HEK293T (cell line): ENCODE data around the gene ZNF32.

Source experiments
- ARNT ChIP-seq: fragments of 450-650 bp; IDR thresholded peaks from 2 replicates; pipeline ENCODE4 v1.6.1; 2017; ENCODE audit warnings: mild to moderate bottlenecking
- BHLHE40 ChIP-seq: fragments of 450-650 bp; IDR thresholded peaks from 2 replicates; pipeline ENCODE4 v1.6.1; 2016; ENCODE audit warnings: mild to moderate bottlenecking, moderate library complexity, borderline replicate concordance
- CTBP1 ChIP-seq: fragments of 450-650 bp; IDR thresholded peaks from 2 replicates; pipeline ENCODE4 v1.6.1; 2016; ENCODE audit warnings: borderline replicate concordance
- ELF4 ChIP-seq: fragments of 450-650 bp; IDR thresholded peaks from 2 replicates; pipeline ENCODE4 v1.6.1; 2017; ENCODE audit warnings: antibody characterized with exemption
- FOXA1 ChIP-seq: fragments of 450-650 bp; IDR thresholded peaks from 2 replicates; pipeline ENCODE4 v1.6.1; 2016; ENCODE audit warnings: mild to moderate bottlenecking
- FOXK2 ChIP-seq: fragments of 450-650 bp; IDR thresholded peaks from 2 replicates; pipeline ENCODE4 v1.6.1; 2016; ENCODE audit warnings: mild to moderate bottlenecking
- FOXM1 ChIP-seq: fragments of 450-650 bp; IDR thresholded peaks from 2 replicates; pipeline ENCODE4 v1.6.1; 2017; ENCODE audit warnings: mild to moderate bottlenecking, borderline replicate concordance
- HDGF ChIP-seq: fragments of 450-650 bp; IDR thresholded peaks from 2 replicates; pipeline ENCODE4 v1.6.1; 2017; ENCODE audit warnings: antibody characterized with exemption, borderline replicate concordance
- SUZ12 ChIP-seq: fragments of 450-650 bp; IDR thresholded peaks from 2 replicates; pipeline ENCODE4 v1.6.1; 2016; ENCODE audit warnings: mild to moderate bottlenecking
- TARDBP ChIP-seq: fragments of 450-650 bp; IDR thresholded peaks from 2 replicates; pipeline ENCODE4 v1.6.1; 2016
- TF ChIP-seq, protein P1 (sequence below): fragments of 450-650 bp; IDR thresholded peaks from 2 replicates; pipeline ENCODE4 v1.6.1; 2016

DNA sequence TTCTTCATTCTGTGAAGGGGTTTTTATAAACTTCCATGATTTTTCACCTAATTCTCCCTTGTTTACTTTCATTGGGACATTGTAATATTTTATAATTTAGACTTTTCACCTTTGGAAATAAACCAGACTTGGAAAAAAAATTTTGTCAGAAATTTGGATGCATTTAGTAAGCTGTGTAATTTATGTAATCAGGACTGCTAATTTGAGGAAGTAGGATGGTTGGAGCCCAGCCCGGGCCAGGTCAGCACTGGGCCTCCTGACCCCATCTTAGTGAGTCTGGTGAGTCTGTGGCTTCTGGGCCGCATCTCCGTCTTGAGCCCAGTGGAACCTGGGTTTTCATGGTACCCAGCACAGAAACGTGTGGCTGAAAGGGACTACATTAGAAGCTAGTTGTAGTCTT is 27.6 kb upstream of the ZNF32 start:
- TF ChIP-seq FOXM1 = no peak
- TF ChIP-seq FOXA1 = no peak
- TF ChIP-seq SUZ12 = no peak
- no peak for TF ChIP-seq FOXK2
- TF ChIP-seq CTBP1 = no peak
- TF ChIP-seq ARNT = no peak
- TF ChIP-seq ELF4 = no peak
- TF ChIP-seq TARDBP = no peak
- TF ChIP-seq, protein P1, sequence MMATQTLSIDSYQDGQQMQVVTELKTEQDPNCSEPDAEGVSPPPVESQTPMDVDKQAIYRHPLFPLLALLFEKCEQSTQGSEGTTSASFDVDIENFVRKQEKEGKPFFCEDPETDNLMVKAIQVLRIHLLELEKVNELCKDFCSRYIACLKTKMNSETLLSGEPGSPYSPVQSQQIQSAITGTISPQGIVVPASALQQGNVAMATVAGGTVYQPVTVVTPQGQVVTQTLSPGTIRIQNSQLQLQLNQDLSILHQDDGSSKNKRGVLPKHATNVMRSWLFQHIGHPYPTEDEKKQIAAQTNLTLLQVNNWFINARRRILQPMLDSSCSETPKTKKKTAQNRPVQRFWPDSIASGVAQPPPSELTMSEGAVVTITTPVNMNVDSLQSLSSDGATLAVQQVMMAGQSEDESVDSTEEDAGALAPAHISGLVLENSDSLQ = no peak
- TF ChIP-seq BHLHE40 = no peak
- TF ChIP-seq HDGF = no peak
